H1 (cell line): Measurements from ENCODE around the gene METTL1.

ENCODE experiments used
- BRCA1 ChIP-seq: IDR thresholded peaks from 2 replicates; pipeline ENCODE4 v1.6.1; 2012; ENCODE audit warnings: low read depth, low read length, improper control_type of control experiment
- CHD1 ChIP-seq: IDR thresholded peaks from 2 replicates; pipeline ENCODE4 v1.6.1; 2012; ENCODE audit warnings: low read depth, low read length, improper control_type of control experiment
- EP300 ChIP-seq, 2 experiments: IDR thresholded peaks; 1 replicate in 1 of 2; 2 replicates in 1 of 2; pipeline ENCODE4 v1.6.1; 2011 to 2012; ENCODE audit warnings: low read depth in 2 of 2, low read length in 2 of 2, mild to moderate bottlenecking in 2 of 2, borderline replicate concordance in 1 of 2, inconsistent platforms in 1 of 2, moderate library complexity in 1 of 2
- EZH2 ChIP-seq: fragments of 200-600 bp; sonication (generic); IDR thresholded peaks from 2 replicates; pipeline ENCODE4 v1.7.1; 2012; ENCODE audit warnings: low read depth, mild to moderate bottlenecking, moderate library complexity, low read length, inconsistent platforms; ENCODE audit not compliant: severe bottlenecking
- HDAC2 ChIP-seq, 2 experiments: fragments of 300-600 bp in 1 of 2; sonication (generic) in 1 of 2; IDR thresholded peaks; 2 replicates each; pipeline ENCODE4 v1.6.1; 2011 to 2012; ENCODE audit warnings: low read depth in 2 of 2, low read length in 2 of 2, mild to moderate bottlenecking in 2 of 2, moderate library complexity in 2 of 2, borderline replicate concordance in 1 of 2, inconsistent platforms in 1 of 2
- JUN ChIP-seq: IDR thresholded peaks from 2 replicates; pipeline ENCODE4 v1.6.1; 2011; ENCODE audit warnings: low read depth, mild to moderate bottlenecking, improper control_type of control experiment, low read length
- NRF1 ChIP-seq: IDR thresholded peaks from 2 replicates; pipeline ENCODE4 v1.6.1; 2011; ENCODE audit warnings: mild to moderate bottlenecking, low read depth, low read length, improper control_type of control experiment
- POLR2AphosphoS5 ChIP-seq: IDR thresholded peaks from 2 replicates; pipeline ENCODE4 v1.6.1; 2011; ENCODE audit warnings: low read depth, low read length
- RNF2 ChIP-seq: fragments of 200-900, 300-1000 bp; sonication (generic); IDR thresholded peaks from 2 replicates; pipeline ENCODE4 v1.7.1; 2016; ENCODE audit warnings: borderline replicate concordance, low read depth, mild to moderate bottlenecking, antibody characterized with exemption, low read length; ENCODE audit not compliant: poor library complexity, severe bottlenecking; ENCODE audit errors: missing control alignments
- SIN3A ChIP-seq, 2 experiments: IDR thresholded peaks in 1 of 2; conservative IDR thresholded peaks in 1 of 2; 2 replicates each; pipeline ENCODE4 v1.6.1; 2011 to 2012; ENCODE audit warnings: low read length in 2 of 2, improper control_type of control experiment in 1 of 2, low read depth in 1 of 2, mild to moderate bottlenecking in 1 of 2
- SUZ12 ChIP-seq: fragments of 200-600 bp; sonication (generic); IDR thresholded peaks from 2 replicates; pipeline ENCODE4 v1.6.1; 2012; ENCODE audit warnings: mild to moderate bottlenecking, inconsistent platforms, low read length, moderate library complexity, mixed read lengths
- YY1 ChIP-seq: IDR thresholded peaks from 2 replicates; pipeline ENCODE4 v1.6.1; 2011; ENCODE audit warnings: low read depth, mild to moderate bottlenecking, low read length
- TF ChIP-seq, protein P1 (sequence below), 3 experiments: IDR thresholded peaks; 1 replicate in 2 of 3; 2 replicates in 1 of 3; pipeline versions ENCODE4 v1.5.1 to v1.6.1; 2011; ENCODE audit warnings: low read length in 3 of 3, mild to moderate bottlenecking in 3 of 3, inconsistent platforms in 2 of 3, low read depth in 1 of 3, moderate library complexity in 1 of 3; ENCODE audit not compliant: insufficient read depth in 1 of 3; ENCODE audit errors: control extremely low read depth in 1 of 3

DNA sequence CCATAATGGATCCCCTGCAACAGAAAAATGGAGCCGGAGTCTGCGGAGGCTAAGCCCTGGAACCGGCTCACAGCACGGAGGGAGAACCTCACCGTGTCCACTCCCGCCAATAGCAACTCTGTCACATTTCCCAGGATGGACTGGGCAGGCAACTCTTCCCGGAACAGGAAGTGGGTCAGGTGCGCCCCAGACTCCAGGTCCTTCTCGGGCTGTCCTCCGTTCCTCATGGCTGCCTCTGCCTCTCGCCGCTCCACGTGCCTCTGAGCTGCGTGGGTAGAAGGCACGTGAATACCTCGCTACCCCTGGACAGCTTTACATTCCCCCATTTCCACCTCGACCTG lies 7.3 kb downstream of the METTL1 start:
- TF ChIP-seq POLR2AphosphoS5: peak; percentile 38; the same call in 1 of the 2 replicates
- TF ChIP-seq, protein P1, sequence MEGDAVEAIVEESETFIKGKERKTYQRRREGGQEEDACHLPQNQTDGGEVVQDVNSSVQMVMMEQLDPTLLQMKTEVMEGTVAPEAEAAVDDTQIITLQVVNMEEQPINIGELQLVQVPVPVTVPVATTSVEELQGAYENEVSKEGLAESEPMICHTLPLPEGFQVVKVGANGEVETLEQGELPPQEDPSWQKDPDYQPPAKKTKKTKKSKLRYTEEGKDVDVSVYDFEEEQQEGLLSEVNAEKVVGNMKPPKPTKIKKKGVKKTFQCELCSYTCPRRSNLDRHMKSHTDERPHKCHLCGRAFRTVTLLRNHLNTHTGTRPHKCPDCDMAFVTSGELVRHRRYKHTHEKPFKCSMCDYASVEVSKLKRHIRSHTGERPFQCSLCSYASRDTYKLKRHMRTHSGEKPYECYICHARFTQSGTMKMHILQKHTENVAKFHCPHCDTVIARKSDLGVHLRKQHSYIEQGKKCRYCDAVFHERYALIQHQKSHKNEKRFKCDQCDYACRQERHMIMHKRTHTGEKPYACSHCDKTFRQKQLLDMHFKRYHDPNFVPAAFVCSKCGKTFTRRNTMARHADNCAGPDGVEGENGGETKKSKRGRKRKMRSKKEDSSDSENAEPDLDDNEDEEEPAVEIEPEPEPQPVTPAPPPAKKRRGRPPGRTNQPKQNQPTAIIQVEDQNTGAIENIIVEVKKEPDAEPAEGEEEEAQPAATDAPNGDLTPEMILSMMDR (IDR thresholded peaks at IDR 0.05; ENCODE audit: control extremely low read depth in 1 of 3, insufficient read depth in 1 of 3, low read depth in 1 of 3, low read length in 3 of 3): no peak
- TF ChIP-seq EP300 (IDR thresholded peaks at IDR 0.05; ENCODE audit: borderline replicate concordance in 1 of 2, low read depth in 2 of 2, low read length in 2 of 2): no peak
- no peak for TF ChIP-seq BRCA1
- no peak for TF ChIP-seq NRF1
- TF ChIP-seq HDAC2 (IDR thresholded peaks at IDR 0.05; ENCODE audit: borderline replicate concordance in 1 of 2, low read depth in 2 of 2, low read length in 2 of 2): no peak
- no peak for TF ChIP-seq RNF2
- TF ChIP-seq YY1: no peak
- no peak for TF ChIP-seq JUN
- TF ChIP-seq CHD1: no peak
- TF ChIP-seq SIN3A (conservative IDR thresholded peaks at IDR 0.05 in 1 of 2, IDR thresholded peaks at IDR 0.05 in 1 of 2; ENCODE audit: low read depth in 1 of 2, low read length in 2 of 2): no peak
- no peak; the same call in 1 of the 2 replicates for TF ChIP-seq SUZ12
- no peak for TF ChIP-seq EZH2
